Erythroblast (primary cell): ENCODE measurements around the gene ADAMTS19.

ENCODE experiments used
- GATA1 ChIP-seq: IDR thresholded peaks from 2 replicates; pipeline ENCODE4 v1.6.1; 2011; ENCODE audit warnings: low read depth, mild to moderate bottlenecking, control low read depth, low read length, moderate library complexity
- POLR2A ChIP-seq: IDR thresholded peaks from 2 replicates; pipeline ENCODE4 v1.6.1; 2011; ENCODE audit warnings: mild to moderate bottlenecking, low read length

- TF ChIP-seq POLR2A (no peak), GATA1 (no peak)
Observed at GRCh38 chr5:129496421-129496820, 36.3 kb downstream of the ADAMTS19 start.
